ENCODE results near the gene EMID1.

- TF ChIP-seq POLR2A (IDR thresholded peaks at IDR 0.05) = no peak
- no peak for TF ChIP-seq CTCF (IDR thresholded peaks at IDR 0.05)
Measured at GRCh38 chr22:29224121-29224858, 18.6 kb downstream of the EMID1 start.

Data from testis (tissue), 2 donors.